HG02981 (cell line): Measurements from ENCODE around the gene GOLGA8B.
"Not testable (repeated sequence)": the region's sequence is repeated elsewhere in the genome, so short reads cannot be mapped to it uniquely, and the experiment has no call there.

Source experiments
- ATAC-seq: cut with Tn5 transposase; IDR thresholded peaks from one replicate; pipeline ENCODE4 v1.9.1; 2021; ENCODE audit warnings: mild to moderate bottlenecking, moderate library complexity; ENCODE audit not compliant: unreplicated experiment

GOLGA8B gene

GRCh38 chr15:34583399-34584329, at the start of gene GOLGA8B:
Gene GOLGA8B (minus strand): TSS chr15:34583651. CDS start chr15:34535912, 47,739 bp downstream.
- peak; percentile 48 for ATAC-seq

- not testable (repeated sequence) for ATAC-seq
These were observed 49.7 kb upstream of the GOLGA8B start for GRCh38 chr15:34633165-34633564.

DNA sequence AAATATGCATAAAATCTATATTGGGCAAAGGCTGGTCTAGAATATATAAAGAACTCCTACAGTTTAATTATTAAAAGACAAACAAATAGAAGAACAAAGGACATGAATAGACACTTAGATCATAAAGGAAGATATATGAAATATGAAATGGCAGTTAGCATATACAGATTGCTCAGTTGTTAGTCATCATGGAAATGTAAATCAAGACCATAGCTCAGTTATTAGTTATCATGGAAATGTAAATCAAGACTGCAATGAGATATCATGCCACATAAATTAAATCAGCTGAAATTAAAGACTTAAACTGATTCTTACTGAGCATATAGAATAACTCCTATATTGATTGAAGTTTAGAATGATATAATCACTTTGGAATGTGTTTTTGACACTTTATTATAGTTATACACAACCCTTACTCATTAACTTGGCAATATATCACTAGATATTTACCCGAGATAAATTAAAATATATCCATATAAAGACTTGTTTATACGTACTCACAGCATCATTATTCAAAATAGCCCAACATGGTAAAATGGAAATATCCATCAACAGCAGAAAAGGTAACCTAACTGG, 45.2 kb upstream of the GOLGA8B start:
- no peak for ATAC-seq

- ATAC-seq: no peak
These were observed 41.6 kb upstream of the GOLGA8B start for GRCh38 chr15:34625007-34625406.

- no peak for ATAC-seq
These were observed 38.2 kb upstream of the GOLGA8B start for GRCh38 chr15:34621675-34622074.

- no peak for ATAC-seq
These were observed 37.4 kb upstream of the GOLGA8B start for GRCh38 chr15:34620814-34621213.

DNA sequence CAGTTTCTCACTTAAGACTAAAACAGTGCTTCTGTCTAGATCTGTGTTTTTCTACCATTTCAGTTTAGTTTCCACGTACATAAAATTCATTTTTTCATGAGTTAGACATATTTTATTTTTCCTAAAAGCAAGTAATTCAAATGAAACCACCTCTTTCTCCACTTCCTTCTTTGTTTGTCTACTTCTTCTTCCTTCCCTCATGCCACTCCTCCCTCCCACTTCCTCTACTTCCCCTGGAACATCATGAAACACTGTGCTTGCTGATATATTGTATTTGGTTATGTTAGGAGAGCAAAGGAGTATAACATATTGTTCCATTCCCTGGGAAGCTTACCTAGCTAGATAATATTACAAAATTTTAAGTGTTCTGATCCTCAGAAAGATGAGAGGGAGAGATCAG, 36.7 kb upstream of the GOLGA8B start:
- ATAC-seq: no peak

GRCh38 chr15:34619151-34619550, 35.7 kb upstream of the GOLGA8B start:
- no peak for ATAC-seq

- ATAC-seq: no peak
These were observed 34.6 kb upstream of the GOLGA8B start for GRCh38 chr15:34618073-34618472.

DNA sequence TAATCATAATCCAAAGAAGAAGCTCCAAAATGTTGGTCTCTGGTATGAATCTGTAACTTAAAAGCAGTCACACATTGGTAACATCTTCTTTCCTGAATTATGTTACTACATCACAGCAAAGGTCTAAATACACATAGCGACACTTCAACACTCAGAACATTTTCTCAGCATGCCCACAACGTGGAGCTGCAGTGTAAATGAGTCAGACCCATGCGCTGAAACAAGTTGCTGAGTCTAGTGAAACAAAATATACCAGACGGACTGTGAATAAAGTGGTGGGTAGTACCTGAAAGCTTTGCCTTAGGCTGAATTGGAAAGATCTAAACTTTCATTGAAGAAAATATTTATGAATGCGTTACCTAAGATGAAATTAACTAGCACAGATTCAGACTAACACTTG, 33.2 kb upstream of the GOLGA8B start:
- ATAC-seq: no peak

DNA sequence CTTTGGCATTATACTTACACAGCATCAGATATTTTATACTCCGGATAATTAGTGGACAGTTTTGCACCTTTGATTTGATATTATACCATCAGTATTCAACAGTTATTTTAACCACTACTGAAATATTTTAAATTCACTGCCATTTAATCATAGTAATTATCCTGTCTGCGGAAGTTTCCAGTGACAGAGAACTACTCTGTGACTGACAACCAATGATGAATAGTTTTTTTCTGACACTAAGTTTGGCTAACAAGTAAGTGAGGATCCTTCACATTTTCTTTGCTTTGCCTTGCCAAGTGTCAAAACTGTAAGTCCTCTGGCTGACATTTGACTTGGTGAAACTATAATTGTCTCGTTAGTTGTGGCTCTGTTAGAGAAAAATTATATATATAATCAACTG, 30.5 kb upstream of the GOLGA8B start:
- no peak for ATAC-seq

DNA sequence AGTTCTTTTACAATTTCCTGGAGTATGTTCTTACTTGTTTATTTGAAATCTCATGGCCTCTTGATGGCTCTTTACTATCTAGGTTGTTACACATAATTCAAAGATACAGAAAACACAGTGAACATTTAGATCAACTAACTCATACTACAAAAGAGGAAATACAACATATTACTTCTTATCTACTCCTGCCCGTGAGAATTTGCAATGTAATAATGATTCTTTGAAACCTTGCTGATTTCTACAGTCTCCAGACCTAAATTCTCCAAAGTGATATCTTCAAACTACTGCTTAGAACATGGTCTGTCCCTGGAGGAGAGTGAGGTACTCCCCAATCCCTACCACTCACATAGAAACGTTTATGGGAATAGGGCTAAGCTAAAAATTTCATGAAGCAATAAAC, 29.9 kb upstream of the GOLGA8B start:
- no peak for ATAC-seq

DNA sequence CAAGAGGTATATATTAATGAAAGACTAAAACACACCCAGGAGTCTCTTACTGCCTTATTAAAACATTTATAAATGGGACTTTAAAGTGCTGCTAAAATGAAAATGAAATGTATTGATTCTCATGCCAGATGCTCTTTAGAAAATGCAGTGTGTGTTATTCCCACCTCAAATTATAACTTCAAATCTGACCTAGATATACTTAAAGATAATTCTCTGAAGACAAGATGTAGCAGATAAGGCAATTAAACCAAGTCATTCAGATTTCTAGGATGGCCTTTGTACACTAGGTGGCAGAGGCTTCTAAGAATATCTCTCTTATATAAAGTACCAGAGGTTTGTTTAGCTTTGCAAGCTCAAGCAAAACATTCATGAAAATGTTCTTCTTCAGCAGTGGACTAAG, 26.9 kb upstream of the GOLGA8B start:
- no peak for ATAC-seq

DNA sequence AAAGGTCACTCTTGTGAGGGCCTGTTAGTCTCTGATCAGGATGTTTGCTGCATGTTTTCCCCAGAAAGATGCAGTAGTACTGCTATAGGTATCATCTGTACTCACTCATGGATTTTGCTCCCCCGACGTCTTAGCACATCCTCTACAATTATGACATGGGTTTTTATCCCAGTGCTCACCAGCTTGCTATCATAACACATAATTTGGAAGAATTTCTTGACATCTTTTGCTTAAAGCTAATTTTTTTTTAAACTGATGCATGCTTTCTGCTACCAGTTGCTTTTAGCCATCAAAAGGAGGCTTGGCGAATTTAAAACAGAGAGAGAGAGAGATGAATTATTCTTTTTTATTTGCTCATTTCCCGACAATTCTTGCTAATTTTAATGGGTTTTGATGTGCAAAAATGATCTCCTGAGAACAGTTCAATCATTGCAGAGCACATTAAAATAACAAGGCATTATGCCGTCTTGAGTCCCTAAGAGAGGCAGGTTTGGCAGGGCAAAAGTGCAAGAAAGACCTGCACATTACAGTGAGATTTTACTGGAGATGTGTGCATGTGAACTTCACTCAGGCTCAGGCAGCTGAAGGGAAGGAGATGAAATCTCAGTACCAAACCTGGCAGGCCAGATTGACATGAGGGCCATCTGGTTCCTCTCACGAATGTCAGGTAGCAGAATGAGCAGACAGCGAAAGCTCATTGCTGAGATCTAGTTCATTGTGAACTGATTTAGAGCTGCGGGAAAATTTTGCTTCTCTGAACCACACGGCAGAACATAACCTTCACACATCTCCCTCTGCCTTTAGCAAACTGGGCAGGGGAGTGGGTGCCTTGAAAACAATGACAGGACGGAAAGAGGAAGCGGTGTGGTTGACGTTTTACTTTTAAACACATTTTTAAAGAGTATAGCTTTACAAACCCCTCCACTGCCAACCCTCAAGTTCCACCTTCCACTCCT, 25.9 kb upstream of the GOLGA8B start:
- ATAC-seq: no peak

GRCh38 chr15:34608517-34608916, 25.1 kb upstream of the GOLGA8B start:
- no peak for ATAC-seq

- no peak for ATAC-seq
These were observed 24.4 kb upstream of the GOLGA8B start for GRCh38 chr15:34607832-34608231.

GRCh38 chr15:34606545-34606944, 23.1 kb upstream of the GOLGA8B start:
- ATAC-seq: no peak

DNA sequence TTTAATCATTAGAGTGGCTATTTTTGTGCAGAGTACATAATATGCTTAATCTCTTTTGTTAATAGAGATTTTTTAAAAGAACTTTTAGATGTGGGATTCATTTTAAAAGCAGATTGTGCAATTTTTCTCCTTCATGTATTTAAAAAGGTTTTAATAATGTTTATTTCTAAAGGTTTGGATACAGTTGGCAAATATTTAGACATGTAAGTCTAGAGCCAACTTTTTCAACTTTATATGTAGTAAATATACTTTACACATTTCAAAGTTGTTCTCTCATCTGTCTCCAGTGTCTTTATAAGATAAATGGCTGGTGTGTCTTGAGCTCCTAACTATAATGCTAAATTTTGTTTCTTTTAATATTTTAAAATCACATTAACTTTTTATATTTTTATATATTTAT, 22.7 kb upstream of the GOLGA8B start:
- ATAC-seq: no peak

GRCh38 chr15:34603095-34603494, 19.6 kb upstream of the GOLGA8B start:
- no peak for ATAC-seq

DNA sequence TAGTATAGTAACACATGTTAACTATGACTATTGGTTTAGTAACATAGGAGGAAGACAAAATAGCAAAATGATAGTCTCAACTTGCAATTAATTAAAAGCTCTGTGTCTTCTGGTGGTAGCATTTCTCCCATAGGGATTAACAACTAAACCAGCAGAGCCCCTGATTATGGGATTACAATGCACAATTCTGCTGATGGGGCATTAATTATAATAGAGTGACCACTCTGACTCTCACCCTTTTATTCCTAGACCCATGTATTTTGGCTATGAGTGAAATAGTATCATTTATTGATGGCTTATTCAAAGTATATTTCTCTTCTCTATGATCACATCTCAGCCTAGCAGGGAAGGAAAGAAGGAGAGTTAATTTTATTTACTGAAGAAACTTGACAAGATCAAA, 17.5 kb upstream of the GOLGA8B start:
- no peak for ATAC-seq
